ENCODE data around the gene ORM1. TPM values are rescaled to one million over a fixed set of nuclear protein-coding genes. Genes with fewer than 3 reads are reported as not detected.

Gene ORM1
- total RNA-seq, 1 donor from 2014 or later = not detected

GRCh38 chr9:114291886-114292590 is 30.9 kb upstream of the ORM1 start:
- H3K36me3 Mint-ChIP-seq (ENCODE audit: low read depth) = peaks cover 36% of the 10 kb centered on the region
- DNase-seq (ENCODE audit: low spot score) = peak; percentile 47
- no peak overlapping the region for H3K4me3 Mint-ChIP-seq (ENCODE audit: unreplicated experiment)

GRCh38 chr9:114294664-114295063 is 28.2 kb upstream of the ORM1 start:
- H3K36me3 Mint-ChIP-seq (ENCODE audit: low read depth) = peaks cover 45% of the 10 kb centered on the region
- H3K27me3 Mint-ChIP-seq (ENCODE audit: low read depth) = no peaks in the 10 kb centered on the region
- peaks cover 12% of the 10 kb centered on the region for H3K4me1 Mint-ChIP-seq (ENCODE audit: low read depth)
- no peak overlapping the region for H3K27ac Mint-ChIP-seq (ENCODE audit: unreplicated experiment)
- DNase-seq (ENCODE audit: low spot score) = no peak
- no peak overlapping the region for H3K4me3 Mint-ChIP-seq (ENCODE audit: unreplicated experiment)
- TF ChIP-seq CTCF (IDR thresholded peaks at IDR 0.05) = no peak
- H3K9me3 Mint-ChIP-seq (ENCODE audit: low read depth) = peaks cover 12% of the 10 kb centered on the region

More at GRCh38 chr9:114291886-114292590, 30.9 kb upstream of the ORM1 start:
- Mint-ChIP-seq H3K27me3 (ENCODE audit: low read depth) (no peaks in the 10 kb centered on the region), H3K27ac (ENCODE audit: unreplicated experiment) (no peak overlapping the region), H3K9me3 (ENCODE audit: low read depth) (peaks cover 12% of the 10 kb centered on the region), H3K4me1 (ENCODE audit: low read depth) (peaks cover 26% of the 10 kb centered on the region)
- TF ChIP-seq CTCF (IDR thresholded peaks at IDR 0.05) = no peak

- H3K4me3 Mint-ChIP-seq (ENCODE audit: unreplicated experiment) = no peak overlapping the region
- peaks cover 3% of the 10 kb centered on the region for H3K4me1 Mint-ChIP-seq (ENCODE audit: low read depth)
- no peak for DNase-seq (ENCODE audit: low spot score)
- peaks cover 49% of the 10 kb centered on the region for H3K36me3 Mint-ChIP-seq (ENCODE audit: low read depth)
- no peaks in the 10 kb centered on the region for H3K27me3 Mint-ChIP-seq (ENCODE audit: low read depth)
- H3K9me3 Mint-ChIP-seq (ENCODE audit: low read depth) = peaks cover 12% of the 10 kb centered on the region
- TF ChIP-seq CTCF (IDR thresholded peaks at IDR 0.05) = no peak
- no peak overlapping the region for H3K27ac Mint-ChIP-seq (ENCODE audit: unreplicated experiment)
Observed at GRCh38 chr9:114296338-114296737, 26.6 kb upstream of the ORM1 start.

GRCh38 chr9:114299286-114300152 is 23.4 kb upstream of the ORM1 start:
- H3K27me3 Mint-ChIP-seq (ENCODE audit: low read depth) = no peaks in the 10 kb centered on the region
- DNase-seq (ENCODE audit: low spot score) = peak; percentile 43
- H3K36me3 Mint-ChIP-seq (ENCODE audit: low read depth) = peaks cover 32% of the 10 kb centered on the region
- H3K4me1 Mint-ChIP-seq (ENCODE audit: low read depth) = no peaks in the 10 kb centered on the region
- no peak for TF ChIP-seq CTCF (IDR thresholded peaks at IDR 0.05)
- no peak overlapping the region for H3K4me3 Mint-ChIP-seq (ENCODE audit: unreplicated experiment)
- H3K27ac Mint-ChIP-seq (ENCODE audit: unreplicated experiment) = no peak overlapping the region
- H3K9me3 Mint-ChIP-seq (ENCODE audit: low read depth) = peaks cover 11% of the 10 kb centered on the region

GRCh38 chr9:114300153-114300845 is 22.6 kb upstream of the ORM1 start:
- H3K27me3 Mint-ChIP-seq (ENCODE audit: low read depth) = no peaks in the 10 kb centered on the region
- H3K36me3 Mint-ChIP-seq (ENCODE audit: low read depth) = peaks cover 24% of the 10 kb centered on the region
- H3K27ac Mint-ChIP-seq (ENCODE audit: unreplicated experiment) = no peak overlapping the region
- no peak for TF ChIP-seq CTCF (IDR thresholded peaks at IDR 0.05)
- no peaks in the 10 kb centered on the region for H3K4me1 Mint-ChIP-seq (ENCODE audit: low read depth)
- H3K9me3 Mint-ChIP-seq (ENCODE audit: low read depth) = peaks cover 3% of the 10 kb centered on the region
- DNase-seq (ENCODE audit: low spot score) = no peak
- no peak overlapping the region for H3K4me3 Mint-ChIP-seq (ENCODE audit: unreplicated experiment)

Measured in chondrocyte (in vitro differentiated cells).